Activated gamma-delta T cell treated with Interleukin-2 at 50 U/mL for 16 hours (primary cell): ENCODE data around the gene NCAPG2.
A peak's percentile ranks its signal among the peaks of the same experiment; 100 is the strongest.

Experiments
- DNase-seq: peaks from one replicate; pipeline ENCODE4 v3.0.0-alpha.2; 2020

The NCAPG2 gene, protein sequence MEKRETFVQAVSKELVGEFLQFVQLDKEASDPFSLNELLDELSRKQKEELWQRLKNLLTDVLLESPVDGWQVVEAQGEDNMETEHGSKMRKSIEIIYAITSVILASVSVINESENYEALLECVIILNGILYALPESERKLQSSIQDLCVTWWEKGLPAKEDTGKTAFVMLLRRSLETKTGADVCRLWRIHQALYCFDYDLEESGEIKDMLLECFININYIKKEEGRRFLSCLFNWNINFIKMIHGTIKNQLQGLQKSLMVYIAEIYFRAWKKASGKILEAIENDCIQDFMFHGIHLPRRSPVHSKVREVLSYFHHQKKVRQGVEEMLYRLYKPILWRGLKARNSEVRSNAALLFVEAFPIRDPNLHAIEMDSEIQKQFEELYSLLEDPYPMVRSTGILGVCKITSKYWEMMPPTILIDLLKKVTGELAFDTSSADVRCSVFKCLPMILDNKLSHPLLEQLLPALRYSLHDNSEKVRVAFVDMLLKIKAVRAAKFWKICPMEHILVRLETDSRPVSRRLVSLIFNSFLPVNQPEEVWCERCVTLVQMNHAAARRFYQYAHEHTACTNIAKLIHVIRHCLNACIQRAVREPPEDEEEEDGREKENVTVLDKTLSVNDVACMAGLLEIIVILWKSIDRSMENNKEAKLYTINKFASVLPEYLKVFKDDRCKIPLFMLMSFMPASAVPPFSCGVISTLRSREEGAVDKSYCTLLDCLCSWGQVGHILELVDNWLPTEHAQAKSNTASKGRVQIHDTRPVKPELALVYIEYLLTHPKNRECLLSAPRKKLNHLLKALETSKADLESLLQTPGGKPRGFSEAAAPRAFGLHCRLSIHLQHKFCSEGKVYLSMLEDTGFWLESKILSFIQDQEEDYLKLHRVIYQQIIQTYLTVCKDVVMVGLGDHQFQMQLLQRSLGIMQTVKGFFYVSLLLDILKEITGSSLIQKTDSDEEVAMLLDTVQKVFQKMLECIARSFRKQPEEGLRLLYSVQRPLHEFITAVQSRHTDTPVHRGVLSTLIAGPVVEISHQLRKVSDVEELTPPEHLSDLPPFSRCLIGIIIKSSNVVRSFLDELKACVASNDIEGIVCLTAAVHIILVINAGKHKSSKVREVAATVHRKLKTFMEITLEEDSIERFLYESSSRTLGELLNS

DNA sequence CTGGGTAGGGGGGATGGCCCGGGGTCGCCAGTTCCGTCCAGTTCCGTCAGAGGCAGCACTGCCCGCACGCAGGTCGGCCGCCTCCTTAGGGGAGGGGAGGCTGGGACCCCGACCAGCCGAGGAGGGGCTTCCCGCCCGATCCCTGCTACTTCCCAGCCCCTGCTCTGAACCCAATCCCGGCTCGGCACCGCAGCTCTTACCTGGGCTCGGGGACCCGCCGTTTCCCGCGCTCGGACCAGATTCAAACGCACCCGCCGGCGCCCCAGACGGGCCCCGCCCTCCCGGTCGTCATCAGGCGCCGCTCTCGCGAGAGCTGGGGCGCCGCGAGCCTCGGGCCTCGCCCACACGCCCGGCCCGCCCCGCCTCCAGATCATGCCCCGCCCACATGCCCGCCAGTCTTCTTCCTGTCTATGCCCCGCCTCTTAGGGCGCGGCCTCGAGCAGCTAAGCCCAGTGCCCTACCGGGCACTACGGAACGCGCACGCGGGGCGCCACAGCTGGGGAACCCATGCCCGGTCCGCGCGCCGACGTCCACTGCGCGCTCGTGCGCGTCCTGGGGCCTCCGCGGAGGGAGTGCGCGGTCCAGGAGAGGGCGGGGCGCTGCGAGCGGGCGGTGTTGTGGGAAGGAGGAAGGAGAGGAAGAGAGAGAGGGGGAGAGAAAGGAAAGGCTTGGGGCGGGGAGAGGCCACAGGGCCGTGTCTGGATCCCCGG is at the start of gene NCAPG2:
NCAPG2 (minus strand) TSS at position 281 of the 710 bp plus-strand sequence. CDS start 2,905 bp downstream, outside the sequence.
- DNase-seq = peak; percentile 98

DNA sequence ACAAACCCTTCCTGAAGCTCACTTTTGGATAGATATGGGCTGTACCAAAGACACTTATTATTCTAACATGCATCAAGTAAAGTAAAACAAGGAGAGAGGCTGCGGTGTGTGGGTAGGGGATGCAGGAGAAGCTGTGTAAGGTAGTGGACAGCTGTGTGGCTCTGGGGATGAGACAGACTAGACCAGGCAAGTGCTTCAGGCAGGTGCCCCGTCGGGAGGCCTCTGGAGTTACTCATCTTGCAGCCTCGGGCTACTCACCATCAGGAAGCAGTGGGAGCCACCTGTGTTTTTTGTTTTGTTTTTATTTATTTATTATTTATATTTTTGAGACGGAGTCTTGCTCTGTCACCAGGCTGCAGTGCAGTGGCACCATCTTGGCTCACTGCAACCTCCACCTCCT is 49.3 kb upstream of the NCAPG2 start:
- no peak for DNase-seq

DNA sequence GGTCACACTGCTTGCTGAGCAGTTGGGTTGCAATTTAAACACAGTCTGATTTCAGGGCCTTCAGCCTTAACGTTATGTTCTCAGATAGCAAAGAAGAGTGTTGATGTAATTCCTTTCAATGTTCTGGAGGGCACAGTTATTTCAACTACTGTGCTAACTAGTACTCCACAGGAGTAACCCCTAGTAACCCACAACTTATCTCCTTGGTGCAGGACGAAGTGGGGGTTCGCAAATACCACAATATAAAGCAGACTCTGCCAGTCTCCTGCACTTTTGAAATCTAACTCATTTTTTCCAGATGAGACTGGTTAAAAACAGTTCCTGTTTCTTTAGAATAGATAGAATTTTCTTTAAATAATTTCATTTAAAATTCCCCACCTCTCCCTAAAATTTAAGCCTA is 47.1 kb upstream of the NCAPG2 start:
- DNase-seq = no peak

DNA sequence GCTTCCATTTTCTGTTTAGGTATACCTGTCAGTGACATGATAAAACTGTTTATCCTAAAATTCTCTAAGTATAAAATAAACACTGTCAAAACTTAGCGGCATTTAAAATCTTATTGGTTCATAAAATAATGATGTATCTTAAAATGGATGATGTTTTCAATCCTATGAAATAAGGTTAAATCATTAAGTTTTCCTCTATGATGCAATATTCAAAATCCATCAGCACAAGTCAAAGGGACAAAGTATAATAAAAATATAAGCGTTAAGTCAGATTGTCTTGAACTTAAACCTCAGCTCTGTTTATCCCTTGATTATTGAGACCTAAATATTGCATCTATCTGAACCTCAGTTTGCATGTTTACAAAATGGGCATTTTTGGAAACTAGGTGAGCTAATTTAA is 46.6 kb upstream of the NCAPG2 start:
- DNase-seq = no peak

DNA sequence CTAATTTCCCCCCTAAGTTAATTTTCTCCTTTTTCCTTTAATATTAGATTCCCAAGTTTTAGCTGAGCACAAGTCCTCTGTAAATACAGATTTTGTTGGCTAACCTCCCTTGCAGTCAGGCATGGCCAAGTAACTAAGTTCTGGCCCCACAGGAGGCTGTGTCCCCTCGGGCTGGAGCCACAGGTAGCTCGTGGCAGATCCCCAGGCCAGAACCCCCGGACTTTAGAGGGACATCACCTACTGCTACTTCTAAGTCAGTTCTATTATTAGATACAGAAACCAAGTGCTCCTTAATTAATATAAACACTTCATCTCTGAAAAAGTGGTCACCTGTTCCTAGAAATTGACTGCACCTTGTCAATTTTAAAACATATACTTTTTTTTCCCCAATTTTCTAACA is 46.1 kb upstream of the NCAPG2 start:
- no peak for DNase-seq

DNA sequence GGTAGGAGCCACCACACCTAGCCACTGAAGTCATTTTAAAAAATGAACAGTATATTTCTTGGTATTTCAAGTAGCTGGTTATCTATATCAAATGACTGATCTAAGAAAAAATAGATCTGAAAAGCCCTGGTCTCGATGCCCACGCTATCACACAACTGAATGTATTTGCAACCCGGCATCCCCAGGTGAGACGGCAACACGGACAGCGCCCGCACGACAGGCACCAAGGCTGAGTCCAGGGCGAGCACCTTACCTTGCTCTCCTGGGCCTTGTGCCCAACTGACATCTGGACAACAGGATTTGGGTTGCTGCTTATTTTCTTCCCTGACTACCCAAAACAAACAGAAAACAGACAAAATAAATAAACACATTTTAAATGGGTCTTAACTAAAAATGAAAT is 44.8 kb upstream of the NCAPG2 start:
- no peak for DNase-seq

DNA sequence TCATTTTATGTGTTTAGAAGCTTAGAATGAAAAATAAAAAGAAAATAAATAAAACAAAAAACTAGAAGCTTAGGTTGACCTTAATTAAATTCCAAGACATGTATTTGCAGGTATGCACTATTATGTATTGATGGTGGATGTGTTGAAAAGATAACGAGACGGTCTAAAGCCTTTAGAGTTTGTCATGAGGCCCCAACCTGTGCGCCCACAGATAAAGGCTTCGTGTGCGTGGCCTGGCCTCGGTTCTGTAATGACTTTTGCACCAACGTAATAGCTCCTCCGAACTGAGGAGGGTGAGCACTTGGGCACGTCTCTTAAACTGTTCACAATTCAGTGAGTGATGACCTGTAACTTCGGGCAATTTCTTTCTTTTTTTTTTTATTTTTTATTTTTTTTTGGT is 43.7 kb upstream of the NCAPG2 start:
- no peak for DNase-seq

DNA sequence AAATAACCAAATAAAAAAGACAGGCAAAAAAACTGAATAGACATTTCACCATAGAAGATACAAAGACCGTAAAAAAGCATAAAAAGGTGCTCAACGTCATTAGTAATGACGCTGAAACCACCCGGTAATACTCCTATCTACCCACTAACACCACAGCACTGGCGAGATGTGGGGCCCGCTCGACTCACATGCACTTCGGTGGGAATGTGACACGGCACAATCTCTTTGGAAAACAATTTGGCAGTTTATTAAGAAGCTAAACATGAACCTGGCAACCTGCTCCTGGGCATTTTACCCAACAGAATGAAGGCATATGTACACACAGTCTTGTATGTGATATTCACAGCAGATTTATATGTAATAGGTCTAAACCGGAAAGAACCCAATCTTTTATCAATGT is 42.8 kb upstream of the NCAPG2 start:
- DNase-seq = no peak

DNA sequence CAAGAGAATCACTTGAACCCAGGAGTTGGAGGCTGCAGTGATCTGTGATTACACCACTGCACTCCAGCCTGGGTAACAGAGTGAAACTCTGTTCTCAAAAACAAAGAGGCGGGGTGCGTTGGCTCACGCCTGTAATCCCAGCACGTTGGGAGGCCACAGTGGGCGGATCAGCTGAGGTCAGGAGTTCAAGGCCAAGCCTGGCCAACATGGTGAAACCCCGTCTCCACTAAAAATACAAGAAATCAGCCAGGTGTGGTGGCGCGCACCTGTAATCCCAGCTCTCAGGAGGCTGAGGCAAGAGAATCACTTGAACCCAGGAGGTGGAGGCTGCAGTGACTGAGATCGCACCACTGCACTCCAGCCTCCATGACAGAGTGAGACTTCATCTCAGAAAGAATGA is 42.4 kb upstream of the NCAPG2 start:
- no peak for DNase-seq

DNA sequence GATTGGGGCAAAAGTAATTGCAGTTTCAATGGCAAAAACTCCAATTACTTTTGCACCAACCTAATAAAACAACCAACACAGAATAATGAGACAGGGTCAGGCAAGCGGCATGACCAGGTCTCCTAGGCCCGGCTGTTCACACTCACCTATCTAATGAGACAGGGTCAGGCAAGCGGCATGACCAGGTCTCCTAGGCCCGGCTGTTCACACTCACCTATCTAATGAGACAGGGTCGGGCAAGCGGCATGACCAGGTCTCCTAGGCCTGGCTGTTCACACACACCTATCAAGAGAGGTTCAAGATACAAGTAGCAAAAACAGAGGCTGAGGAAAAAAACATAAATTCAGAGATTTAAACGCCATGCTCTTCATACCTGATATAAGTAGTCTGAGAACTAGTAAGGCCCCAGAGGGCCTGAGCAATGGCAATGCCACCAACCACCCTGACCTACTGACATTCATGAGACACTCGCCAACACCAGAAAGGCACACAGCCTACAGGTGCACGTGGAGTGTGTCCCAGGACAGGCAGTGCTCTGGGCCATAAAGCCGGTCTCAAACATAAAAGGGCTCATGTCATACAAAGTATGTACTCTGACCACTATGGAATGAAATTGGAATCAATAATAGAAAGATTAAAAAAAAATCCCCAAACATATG is 40.6 kb upstream of the NCAPG2 start:
- DNase-seq = no peak

DNA sequence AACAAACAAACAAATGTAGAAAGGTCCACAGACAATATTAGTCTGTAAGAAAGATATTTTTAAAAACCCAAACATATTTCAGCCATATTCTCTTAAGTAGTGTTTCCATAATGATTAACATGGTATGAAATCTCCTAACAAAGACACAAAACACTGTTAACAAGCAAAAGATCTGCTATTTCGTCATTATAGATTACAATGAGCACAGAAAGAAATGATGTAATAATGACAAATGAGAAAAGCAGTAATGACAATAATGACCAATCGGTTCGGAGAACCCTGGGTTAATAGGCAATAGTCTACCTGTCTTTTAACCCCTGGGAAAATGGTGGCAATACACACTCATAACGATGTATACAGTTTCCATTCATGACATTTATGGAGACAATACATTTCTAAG is 39.5 kb upstream of the NCAPG2 start:
- DNase-seq = no peak

DNA sequence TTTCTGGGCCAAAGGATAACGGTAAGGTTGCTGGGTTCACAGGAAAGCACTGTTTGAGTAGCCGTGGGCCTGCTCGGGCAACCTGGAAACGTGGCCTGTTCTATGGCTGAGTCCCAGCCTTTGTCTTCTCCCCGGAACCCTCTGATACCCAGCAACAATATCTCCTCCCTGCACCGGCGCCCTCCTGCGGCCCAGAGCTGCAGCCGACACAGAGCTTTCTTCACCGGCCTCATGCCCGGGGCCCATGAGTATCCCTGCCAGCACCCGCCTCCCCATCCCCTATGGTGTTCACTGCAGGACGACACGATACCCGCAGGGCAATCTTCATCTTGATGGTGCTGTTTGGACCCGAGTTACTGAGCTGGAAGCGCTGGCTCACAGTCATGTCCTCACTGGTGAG is 38.6 kb upstream of the NCAPG2 start:
- DNase-seq = no peak

DNA sequence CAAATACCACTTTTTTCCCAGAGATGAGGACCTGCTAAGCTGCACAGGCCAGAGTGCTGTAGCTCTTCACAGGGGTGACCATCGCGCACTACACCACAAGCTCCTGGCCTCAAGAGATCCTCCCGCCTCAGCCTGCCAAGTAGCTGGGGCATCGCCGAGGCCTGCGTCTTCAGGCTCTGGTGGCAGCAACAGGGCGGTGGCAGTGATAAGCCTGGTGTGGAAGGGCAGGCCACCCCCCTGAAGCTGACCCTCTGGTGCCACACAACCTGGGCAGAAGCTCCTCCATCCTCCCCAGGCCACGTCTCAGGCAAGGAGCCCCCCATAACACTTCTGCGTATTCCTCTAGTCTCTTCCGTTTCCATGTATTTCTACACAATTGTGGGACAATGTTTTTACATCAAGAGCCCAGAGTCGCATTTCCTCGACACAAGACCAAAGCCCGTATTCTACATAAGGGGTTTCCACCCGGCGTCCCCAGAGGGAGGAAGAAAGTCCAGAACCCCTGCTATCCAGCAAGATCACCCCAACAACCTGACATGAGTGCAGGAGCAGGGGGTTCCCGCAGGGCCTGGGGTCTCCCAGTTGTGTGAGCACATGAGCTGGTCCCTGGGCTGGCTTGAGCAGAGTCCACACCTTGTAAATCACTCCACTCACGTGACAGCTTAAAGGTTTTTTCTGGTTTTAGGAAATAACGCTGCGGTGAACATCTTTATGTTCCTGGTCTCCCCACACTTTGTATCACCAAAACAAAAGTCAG is 37.6 kb upstream of the NCAPG2 start:
- no peak for DNase-seq

DNA sequence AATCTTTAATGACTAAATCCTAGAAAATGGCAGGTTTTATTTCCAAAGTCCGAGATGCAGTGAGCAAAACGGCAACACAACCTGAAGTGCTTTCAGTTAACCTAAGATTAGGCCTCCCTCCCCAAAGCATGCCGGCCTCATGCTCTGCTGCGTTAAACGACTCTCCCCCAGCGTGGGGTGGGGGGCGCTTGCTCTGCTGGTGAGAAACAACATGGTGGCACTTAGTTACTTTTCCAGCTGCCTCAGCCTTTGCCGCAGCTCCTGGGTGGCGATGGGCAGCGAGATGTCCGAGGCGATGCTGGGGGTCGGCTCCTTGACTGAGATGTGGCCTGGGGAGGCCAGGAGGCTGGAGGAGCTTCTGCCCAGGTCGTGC is 36.7 kb upstream of the NCAPG2 start:
- no peak for DNase-seq

DNA sequence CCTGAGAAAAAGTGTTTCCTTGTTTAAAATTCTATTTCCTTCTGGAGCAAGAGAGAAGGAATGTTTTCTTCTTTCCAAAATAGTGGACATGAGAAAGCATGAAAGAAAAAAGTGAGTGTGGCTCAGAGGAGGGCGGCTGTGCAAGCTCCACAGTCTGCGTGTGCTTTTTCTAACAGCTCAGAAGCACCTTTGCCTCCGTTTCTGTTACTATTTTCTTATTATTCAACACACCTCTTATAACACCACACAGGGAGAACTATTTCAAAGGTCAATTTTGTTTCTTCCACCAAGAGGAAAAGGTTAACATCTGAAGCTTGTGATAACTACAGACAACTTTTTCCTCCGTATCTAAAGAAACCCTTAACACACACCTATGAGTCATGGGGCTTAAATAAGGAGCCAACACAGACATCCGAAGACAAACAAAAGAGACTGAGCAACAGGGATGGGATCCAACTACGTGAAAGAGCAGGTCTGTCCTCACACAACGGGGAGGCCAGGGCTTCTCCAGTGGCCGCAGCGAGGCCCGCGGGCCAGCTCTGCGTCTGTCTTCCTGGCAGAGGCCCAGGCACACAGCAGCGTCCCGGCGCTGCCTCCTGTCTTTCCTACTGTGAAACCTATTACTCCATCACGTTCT is 36.2 kb upstream of the NCAPG2 start:
- DNase-seq = no peak

DNA sequence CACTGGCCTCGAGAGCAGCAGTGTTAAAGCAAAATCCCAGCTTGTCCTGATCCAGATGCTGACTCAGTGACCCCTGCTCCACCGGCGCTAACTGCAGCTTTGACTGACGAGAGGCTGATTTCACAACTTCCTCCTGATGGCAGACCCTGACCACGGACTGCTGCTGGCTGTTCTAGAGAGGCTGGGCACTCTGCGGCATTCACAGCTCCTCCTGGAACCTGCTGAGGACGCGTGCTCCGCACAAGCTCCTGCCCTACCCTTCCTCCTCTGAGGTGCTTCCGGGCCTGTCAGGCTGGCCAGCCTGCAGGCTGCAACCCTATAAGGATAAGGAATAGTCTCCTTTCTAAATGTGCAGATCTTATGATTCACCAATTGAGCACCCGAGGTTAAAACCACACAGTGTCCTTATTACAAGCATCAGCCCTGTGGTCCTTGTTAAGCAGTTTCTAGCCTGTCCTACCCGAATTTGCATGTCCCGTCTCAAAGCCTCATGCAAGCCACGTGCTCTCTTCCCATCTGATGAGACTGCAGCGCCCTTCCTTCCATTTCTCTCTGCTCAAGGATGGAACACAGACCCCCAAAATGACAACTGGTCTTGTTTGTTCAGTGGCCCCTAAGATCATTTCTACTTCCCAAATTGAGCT is 35.5 kb upstream of the NCAPG2 start:
- no peak for DNase-seq

DNA sequence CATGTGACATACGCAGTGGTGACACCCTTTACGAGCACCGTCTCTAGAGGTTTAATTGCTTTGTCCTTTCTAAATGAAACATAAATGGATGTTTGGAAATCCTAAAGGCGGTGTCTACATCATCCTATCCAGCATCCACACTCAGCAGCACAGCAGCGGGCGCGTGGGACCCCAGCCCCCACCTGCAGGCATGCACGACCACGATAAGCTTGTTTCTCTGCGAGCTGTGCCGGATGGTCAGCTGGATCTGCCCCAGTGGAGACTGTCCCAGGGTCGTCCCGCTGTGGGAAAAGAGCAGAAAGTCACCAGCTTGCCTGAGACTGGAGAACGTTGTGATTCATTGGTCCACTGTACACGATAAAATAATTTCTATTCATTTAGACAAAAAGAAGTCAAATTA is 34.2 kb upstream of the NCAPG2 start:
- DNase-seq = no peak

DNA sequence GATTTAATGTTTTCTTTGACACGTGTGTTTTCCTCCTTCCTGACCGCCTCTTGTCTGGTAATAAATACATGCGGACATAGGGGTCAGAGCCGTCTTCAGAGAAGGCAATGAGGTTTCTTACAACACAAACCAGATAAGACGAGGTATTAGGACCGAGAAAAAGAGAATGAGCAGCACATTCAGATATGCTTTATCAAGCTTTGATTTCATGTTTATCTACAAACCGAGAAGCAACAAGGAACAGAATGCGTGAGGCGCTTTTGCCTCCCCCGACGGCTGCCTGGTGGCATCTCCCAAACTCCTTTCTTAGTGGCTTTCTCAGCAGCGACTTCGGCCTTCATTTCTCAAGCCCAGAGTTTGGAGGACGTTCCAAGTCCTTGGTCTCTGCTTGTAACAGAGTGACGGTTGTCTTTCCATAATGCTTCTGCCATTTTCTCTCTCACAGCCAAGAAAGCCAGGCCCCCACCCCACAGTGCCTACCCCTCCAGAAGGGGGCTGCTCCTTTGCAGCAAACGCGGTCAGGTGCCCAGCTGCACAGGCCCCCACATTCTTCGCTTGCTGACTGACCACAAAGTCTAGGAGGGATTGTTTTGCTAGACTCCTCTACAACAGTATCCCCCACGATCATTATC is 32.6 kb upstream of the NCAPG2 start:
- no peak for DNase-seq

DNA sequence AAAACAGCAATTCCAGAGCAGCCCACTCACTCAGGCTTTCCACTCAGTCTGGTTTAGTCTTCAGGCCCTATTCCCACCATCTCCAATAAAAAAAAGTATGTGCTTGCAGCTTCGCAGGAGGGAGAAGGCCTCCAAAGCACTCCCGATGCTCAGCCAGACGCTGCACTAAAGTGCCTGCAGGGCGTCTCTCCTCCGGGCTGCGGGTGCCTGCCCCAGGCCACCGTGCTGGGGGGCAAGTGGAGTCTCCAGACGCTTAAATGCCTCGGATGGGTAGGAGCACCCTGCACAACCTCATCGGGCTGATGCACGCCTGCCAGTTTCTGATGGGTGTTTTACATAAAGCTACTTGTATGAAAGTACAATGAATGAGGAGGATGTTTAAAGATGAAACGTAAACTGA is 31.3 kb upstream of the NCAPG2 start:
- no peak for DNase-seq

DNA sequence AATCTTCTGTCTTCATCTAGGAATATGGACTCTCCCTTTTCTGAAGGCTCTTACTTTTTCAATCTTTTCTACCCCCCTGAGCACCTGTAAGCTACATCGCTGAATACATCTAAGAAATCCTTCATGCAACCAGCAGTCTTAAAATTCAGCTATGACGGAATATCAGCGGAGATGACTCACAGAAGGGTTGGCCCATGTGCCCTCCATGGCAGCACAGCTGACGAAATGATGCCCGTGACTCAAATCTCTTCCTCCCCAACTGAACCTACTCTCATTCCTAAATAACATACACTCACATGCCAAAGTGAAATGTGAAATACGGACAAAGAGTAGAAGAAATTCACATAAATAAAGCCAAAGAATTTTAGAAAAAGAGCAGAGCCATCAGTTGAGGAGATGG is 30.3 kb upstream of the NCAPG2 start:
- DNase-seq = no peak
